Prostate gland (tissue), 2 donors: ENCODE measurements around the gene MEGF9.

Source experiments
- CTCF ChIP-seq, 4 experiments: fragments of 200-600 bp in 2 of 4; fragments of 450-650 bp in 2 of 4; sonication (generic) in 2 of 4; IDR thresholded peaks; 1 replicate in 3 of 4; 2 replicates in 1 of 4; pipeline ENCODE4 v1.5.1; 2016 to 2019; ENCODE audit warnings: antibody characterized with exemption in 4 of 4, mild to moderate bottlenecking in 2 of 4, moderate library complexity in 2 of 4
- POLR2A ChIP-seq: fragments of 450-650 bp; IDR thresholded peaks from one replicate; pipeline ENCODE4 v1.6.1; 2016; ENCODE audit warnings: antibody characterized with exemption, mild to moderate bottlenecking
- POLR2AphosphoS5 ChIP-seq: sonication (generic); formaldehyde crosslinking; IDR thresholded peaks from one replicate; pipeline ENCODE4 v1.6.1; 2017; ENCODE audit warnings: antibody characterized with exemption

- TF ChIP-seq CTCF (IDR thresholded peaks at IDR 0.05) (no peak), POLR2AphosphoS5 (no peak), POLR2A (no peak)
These were observed 15.5 kb upstream of the MEGF9 start for GRCh38 chr9:120729791-120730241.
